Regular cardiac myocyte (primary cell): ENCODE results near the gene LHPP. TPM values are rescaled to one million over a fixed set of nuclear protein-coding genes. Genes with fewer than 3 reads are reported as not detected.

Experiments used
- total RNA-seq: library from RNA; depleted of rRNA; stranded (reverse); fragments of >200 nt; gene quantifications from 2 replicates; pipeline ENCODE4 v1.2.3, GENCODE V29; 2014

The LHPP gene
- total RNA-seq: 10.7 and 11.1 TPM in 2 replicates

GRCh38 chr10:124461642-124462347, at the start of gene LHPP:
TSS of gene LHPP (plus strand) at chr10:124461823. CDS start at chr10:124461863, 40 bp downstream.

GRCh38 chr10:124418726-124419501, 42.7 kb upstream of the LHPP start, which contains the start of gene OAT:
TSS of gene OAT (minus strand) at chr10:124418923. CDS start at chr10:124412171, 6,752 bp downstream.

GRCh38 chr10:124450012-124450782, 11.4 kb upstream of the LHPP start, which contains the start of gene NKX1-2:
TSS of gene NKX1-2 (minus strand) at chr10:124450035. CDS start at chr10:124449943, 92 bp downstream.

Other genes starting within 250 kb of the LHPP start
- 186 and 190 TPM in 2 replicates for gene OAT, start 42.9 kb upstream of the LHPP start, total RNA-seq
- not detected in 2 replicates for gene NKX1-2, start 11.8 kb upstream of the LHPP start, total RNA-seq